Activated T-helper 1 cell treated with anti-CD3 and anti-CD28 coated beads, Interleukin-12 subunit alpha, Interleukin-12 subunit beta, Interleukin-2, Interleukin-4 antibody, amounts not matched to agents 30 ng/mL and 10 ng/mL and 1 ng/mL, durations not matched to agents 14 hours and 24 hours and 36 hours (primary cell): ENCODE data around the gene CORO2B. TPM values are rescaled to one million over a fixed set of nuclear protein-coding genes. Genes with fewer than 3 reads are reported as not detected.

Experiments
- DNase-seq: peaks from one replicate; pipeline ENCODE4 v3.0.0; 2021; ENCODE audit warnings: low spot score
- H3K27ac Mint-ChIP-seq: one replicate; pipeline ENCODE4 v1.8.0; 2021; ENCODE audit warnings: mild to moderate bottlenecking, mixed read lengths
- H3K27me3 Mint-ChIP-seq: one replicate; pipeline ENCODE4 v1.8.0; 2022; ENCODE audit warnings: mild to moderate bottlenecking, moderate library complexity, mixed read lengths; ENCODE audit not compliant: insufficient read depth
- H3K36me3 Mint-ChIP-seq: one replicate; pipeline ENCODE4 v1.8.0; 2021; ENCODE audit warnings: low read depth, mixed read lengths
- H3K4me1 Mint-ChIP-seq: one replicate; pipeline ENCODE4 v1.8.0; 2021; ENCODE audit warnings: low read depth, mixed read lengths
- H3K4me3 Mint-ChIP-seq: one replicate; pipeline ENCODE4 v1.8.0; 2021; ENCODE audit warnings: mild to moderate bottlenecking, moderate library complexity, mixed read lengths
- H3K9me3 Mint-ChIP-seq: one replicate; pipeline ENCODE4 v1.8.0; 2021; ENCODE audit warnings: mixed read lengths
- intact Hi-C: fragments of 100-400 bp; cut with micrococcal nuclease; formaldehyde crosslinking; loops from one replicate; pipeline ENCODE4 v1.15.1; 2024
- total RNA-seq: library from RNA; stranded (reverse); gene quantifications from 2 replicates; pipeline ENCODE4 v1.2.3, GENCODE V29; 2022

Gene CORO2B
- total RNA-seq, 1 donor from 2014 or later: not detected

DNA sequence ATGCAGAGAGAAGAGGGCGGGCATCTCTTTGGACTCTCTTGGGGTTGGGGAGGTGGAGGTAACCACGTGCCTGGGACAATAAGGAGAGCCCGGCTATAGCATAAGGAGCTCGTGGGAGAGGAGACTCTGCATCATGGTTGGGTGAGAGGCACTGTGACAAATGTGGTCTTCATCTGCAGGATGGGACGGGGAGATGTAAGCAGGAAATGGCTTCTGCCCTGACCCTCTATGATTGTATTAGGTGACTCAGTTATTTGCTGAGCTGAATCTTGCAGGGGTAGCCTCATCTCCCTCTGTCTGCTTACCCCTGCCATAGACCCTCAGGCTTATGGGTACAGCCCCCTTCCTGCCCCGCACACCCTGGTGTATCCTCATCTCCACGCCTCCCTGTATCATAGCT, 48.7 kb downstream of the CORO2B start:
- intact Hi-C loops: no loop called here
- Mint-ChIP-seq H3K27me3 (no peaks in the 10 kb centered on the region), H3K27ac (no peak overlapping the region), H3K36me3 (no peaks in the 10 kb centered on the region), H3K4me1 (no peaks in the 10 kb centered on the region), H3K4me3 (no peak overlapping the region), H3K9me3 (no peaks in the 10 kb centered on the region)
- no peak for DNase-seq

- H3K9me3 Mint-ChIP-seq: no peaks in the 10 kb centered on the region
- no peak for DNase-seq
- no peaks in the 10 kb centered on the region for H3K36me3 Mint-ChIP-seq
- H3K4me3 Mint-ChIP-seq: no peak overlapping the region
- H3K27ac Mint-ChIP-seq: no peak overlapping the region
- no peaks in the 10 kb centered on the region for H3K4me1 Mint-ChIP-seq
- intact Hi-C loops: no loop called here
- no peaks in the 10 kb centered on the region for H3K27me3 Mint-ChIP-seq
These were observed 49.2 kb downstream of the CORO2B start for GRCh38 chr15:68627995-68628394.

GRCh38 chr15:68629519-68630210, 50.9 kb downstream of the CORO2B start:
- intact Hi-C loops: no loop called here
- no peak overlapping the region for H3K27ac Mint-ChIP-seq

GRCh38 chr15:68630211-68630555, 51.4 kb downstream of the CORO2B start:
- Mint-ChIP-seq H3K27ac (no peak overlapping the region), H3K27me3 (no peaks in the 10 kb centered on the region), H3K36me3 (no peaks in the 10 kb centered on the region), H3K9me3 (no peaks in the 10 kb centered on the region), H3K4me3 (no peak overlapping the region), H3K4me1 (no peaks in the 10 kb centered on the region)
- no peak for DNase-seq
- intact Hi-C loops: no loop called here

More at GRCh38 chr15:68629519-68630210, 50.9 kb downstream of the CORO2B start:
- H3K36me3 Mint-ChIP-seq: no peaks in the 10 kb centered on the region
- H3K27me3 Mint-ChIP-seq: no peaks in the 10 kb centered on the region
- H3K4me1 Mint-ChIP-seq: no peaks in the 10 kb centered on the region
- no peak overlapping the region for H3K4me3 Mint-ChIP-seq
- no peaks in the 10 kb centered on the region for H3K9me3 Mint-ChIP-seq
- no peak for DNase-seq

- Mint-ChIP-seq H3K27ac (no peak overlapping the region), H3K4me1 (no peaks in the 10 kb centered on the region), H3K36me3 (no peaks in the 10 kb centered on the region), H3K27me3 (no peaks in the 10 kb centered on the region), H3K9me3 (no peaks in the 10 kb centered on the region), H3K4me3 (no peak overlapping the region)
- intact Hi-C loops: no loop called here
- no peak for DNase-seq
These were observed 52.0 kb downstream of the CORO2B start for GRCh38 chr15:68630836-68631235.

DNA sequence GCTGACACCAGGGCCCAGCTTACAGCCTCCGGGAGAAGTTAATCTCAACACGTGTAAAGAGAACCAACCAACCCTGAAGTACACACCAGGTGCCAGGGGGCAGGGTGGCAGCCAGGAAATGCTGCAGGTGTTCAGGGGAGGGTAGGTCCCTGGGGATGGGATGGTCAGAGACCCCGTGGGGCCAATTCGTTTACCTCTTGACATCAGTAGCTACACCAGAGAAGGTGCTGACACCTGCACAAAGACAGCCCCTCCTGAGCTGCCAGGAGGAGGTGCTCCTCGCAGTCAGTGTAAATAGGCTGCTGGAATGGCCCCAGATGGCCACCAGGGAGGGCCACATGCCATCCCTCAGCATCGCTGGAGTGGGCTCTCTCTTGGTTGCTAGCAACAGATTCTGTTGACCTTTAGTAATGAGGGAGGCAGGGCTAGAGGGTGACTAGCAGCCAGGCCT, 52.8 kb downstream of the CORO2B start:
- Mint-ChIP-seq H3K36me3 (no peaks in the 10 kb centered on the region), H3K27ac (no peak overlapping the region), H3K9me3 (no peaks in the 10 kb centered on the region), H3K4me3 (no peak overlapping the region), H3K27me3 (peaks cover 2% of the 10 kb centered on the region), H3K4me1 (no peaks in the 10 kb centered on the region)
- intact Hi-C loops: no loop called here
- no peak for DNase-seq

GRCh38 chr15:68632101-68632500, 53.3 kb downstream of the CORO2B start:
- DNase-seq: no peak
- intact Hi-C loops: no loop called here
- H3K27me3 Mint-ChIP-seq: peaks cover 4% of the 10 kb centered on the region
- no peaks in the 10 kb centered on the region for H3K4me1 Mint-ChIP-seq
- H3K4me3 Mint-ChIP-seq: no peak overlapping the region
- H3K9me3 Mint-ChIP-seq: no peaks in the 10 kb centered on the region
- H3K27ac Mint-ChIP-seq: no peak overlapping the region
- H3K36me3 Mint-ChIP-seq: no peaks in the 10 kb centered on the region

GRCh38 chr15:68633231-68634121, 54.7 kb downstream of the CORO2B start:
- Mint-ChIP-seq H3K9me3 (no peaks in the 10 kb centered on the region), H3K4me1 (no peaks in the 10 kb centered on the region), H3K4me3 (no peak overlapping the region), H3K27ac (no peak overlapping the region), H3K36me3 (no peaks in the 10 kb centered on the region), H3K27me3 (peaks cover 4% of the 10 kb centered on the region)
- no peak for DNase-seq
- intact Hi-C loops: no loop called here

- peaks cover 4% of the 10 kb centered on the region for H3K27me3 Mint-ChIP-seq
- DNase-seq: no peak
- intact Hi-C loops: no loop called here
- no peaks in the 10 kb centered on the region for H3K4me1 Mint-ChIP-seq
- no peak overlapping the region for H3K4me3 Mint-ChIP-seq
- H3K9me3 Mint-ChIP-seq: no peaks in the 10 kb centered on the region
- H3K27ac Mint-ChIP-seq: no peak overlapping the region
- H3K36me3 Mint-ChIP-seq: no peaks in the 10 kb centered on the region
These were observed 55.3 kb downstream of the CORO2B start for GRCh38 chr15:68634122-68634482.

GRCh38 chr15:68634531-68634930, 55.7 kb downstream of the CORO2B start:
- no peak overlapping the region for H3K27ac Mint-ChIP-seq
- DNase-seq: no peak
- intact Hi-C loops: no loop called here
- H3K4me1 Mint-ChIP-seq: no peaks in the 10 kb centered on the region
- no peak overlapping the region for H3K4me3 Mint-ChIP-seq
- no peaks in the 10 kb centered on the region for H3K9me3 Mint-ChIP-seq
- no peaks in the 10 kb centered on the region for H3K36me3 Mint-ChIP-seq
- H3K27me3 Mint-ChIP-seq: peaks cover 4% of the 10 kb centered on the region

DNA sequence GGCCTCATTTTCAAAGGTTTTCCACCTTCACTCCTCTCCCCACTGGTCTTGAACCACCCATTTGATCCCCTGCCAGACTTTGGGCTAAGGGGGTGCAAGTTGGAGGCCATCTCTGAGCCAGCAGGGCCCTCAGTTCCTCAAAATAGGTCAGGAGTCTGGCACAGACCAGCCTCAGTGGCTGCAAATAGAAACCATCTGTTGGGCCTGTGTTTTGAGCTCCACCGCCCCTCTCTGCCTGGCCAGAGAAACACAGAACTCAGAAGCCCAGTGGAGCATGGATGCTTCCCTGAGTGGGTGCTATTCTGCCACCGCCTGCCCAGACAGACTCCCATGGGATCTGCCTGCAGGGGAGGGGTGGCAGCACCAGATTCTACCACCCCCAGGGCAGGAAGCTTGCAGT, 56.3 kb downstream of the CORO2B start:
- no peak for DNase-seq
- Mint-ChIP-seq H3K9me3 (no peaks in the 10 kb centered on the region), H3K4me3 (no peak overlapping the region), H3K36me3 (no peaks in the 10 kb centered on the region), H3K27me3 (peaks cover 4% of the 10 kb centered on the region), H3K4me1 (no peaks in the 10 kb centered on the region), H3K27ac (no peak overlapping the region)
- intact Hi-C loops: no loop called here

GRCh38 chr15:68636256-68636655, 57.5 kb downstream of the CORO2B start:
- H3K27ac Mint-ChIP-seq: no peak overlapping the region
- intact Hi-C loops: no loop called here
- H3K4me1 Mint-ChIP-seq: no peaks in the 10 kb centered on the region
- H3K9me3 Mint-ChIP-seq: no peaks in the 10 kb centered on the region
- H3K27me3 Mint-ChIP-seq: peaks cover 4% of the 10 kb centered on the region
- H3K4me3 Mint-ChIP-seq: no peak overlapping the region
- no peaks in the 10 kb centered on the region for H3K36me3 Mint-ChIP-seq
- DNase-seq: no peak

GRCh38 chr15:68637767-68638404, 59.1 kb downstream of the CORO2B start:
- H3K4me1 Mint-ChIP-seq: no peaks in the 10 kb centered on the region
- DNase-seq: no peak
- no peak overlapping the region for H3K27ac Mint-ChIP-seq
- H3K27me3 Mint-ChIP-seq: peaks cover 4% of the 10 kb centered on the region
- H3K36me3 Mint-ChIP-seq: no peaks in the 10 kb centered on the region
- intact Hi-C loops: no loop called here
- no peak overlapping the region for H3K4me3 Mint-ChIP-seq
- no peaks in the 10 kb centered on the region for H3K9me3 Mint-ChIP-seq
